ENCODE measurements around the gene ATRX.

GRCh38 chrX:77556276-77556675 lies 229.7 kb downstream of the ATRX start:
- TF ChIP-seq CTCF (IDR thresholded peaks at IDR 0.05) (no peak), POLR2A (IDR thresholded peaks at IDR 0.05) (no peak)
